ENCODE measurements around the gene MAP1LC3B2.

Gene MAP1LC3B2

DNA sequence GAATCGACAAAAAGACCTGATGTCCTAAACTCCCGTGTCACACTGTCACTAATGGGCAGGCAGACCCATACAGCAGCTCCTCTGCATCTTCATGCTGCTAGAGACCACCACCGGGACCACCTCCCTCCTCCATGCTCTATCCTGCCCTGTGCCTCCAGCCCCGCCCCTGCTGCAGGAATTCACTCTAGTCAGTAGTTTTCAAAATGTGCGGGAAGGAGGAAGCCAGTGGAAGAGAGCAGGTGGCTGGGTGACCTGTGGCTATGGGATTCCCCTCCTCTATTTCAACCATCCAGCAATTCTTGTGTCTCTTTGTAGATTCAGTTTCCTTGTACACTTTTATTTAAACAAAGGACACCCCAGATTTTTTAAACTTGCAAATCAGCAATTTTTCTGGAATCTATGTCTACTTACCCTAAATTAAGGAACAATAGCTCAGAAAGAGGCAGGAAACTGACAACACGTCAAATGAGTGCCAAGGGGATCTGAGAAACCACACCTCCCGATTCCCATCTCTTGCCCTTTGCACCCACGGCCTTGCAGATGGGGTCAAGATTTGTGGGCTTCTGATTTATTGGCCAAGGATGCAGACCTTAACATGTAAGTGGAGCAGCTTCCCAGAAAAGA is 20.4 kb upstream of the MAP1LC3B2 start:
- DNase-seq = no peak

DNA sequence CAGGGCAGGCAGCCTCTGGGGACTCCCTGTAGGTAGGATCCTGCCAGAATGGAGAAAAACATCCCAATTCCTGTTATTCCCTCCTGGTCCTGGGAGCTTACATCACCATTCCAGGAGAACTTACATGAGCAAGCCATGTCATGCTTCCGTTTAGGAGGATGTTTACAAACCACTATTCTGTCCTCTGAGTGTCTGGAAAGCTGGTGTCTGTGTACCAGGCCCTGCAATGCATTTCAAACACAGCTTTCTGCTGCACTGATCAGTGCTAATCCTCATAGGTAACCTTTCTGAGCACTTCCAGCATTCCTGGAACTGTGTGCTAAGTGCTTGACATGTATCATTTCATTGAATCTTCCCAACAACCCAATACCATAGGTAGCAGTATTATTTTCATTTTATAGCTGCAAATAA is 19.8 kb upstream of the MAP1LC3B2 start:
- DNase-seq = no peak

DNA sequence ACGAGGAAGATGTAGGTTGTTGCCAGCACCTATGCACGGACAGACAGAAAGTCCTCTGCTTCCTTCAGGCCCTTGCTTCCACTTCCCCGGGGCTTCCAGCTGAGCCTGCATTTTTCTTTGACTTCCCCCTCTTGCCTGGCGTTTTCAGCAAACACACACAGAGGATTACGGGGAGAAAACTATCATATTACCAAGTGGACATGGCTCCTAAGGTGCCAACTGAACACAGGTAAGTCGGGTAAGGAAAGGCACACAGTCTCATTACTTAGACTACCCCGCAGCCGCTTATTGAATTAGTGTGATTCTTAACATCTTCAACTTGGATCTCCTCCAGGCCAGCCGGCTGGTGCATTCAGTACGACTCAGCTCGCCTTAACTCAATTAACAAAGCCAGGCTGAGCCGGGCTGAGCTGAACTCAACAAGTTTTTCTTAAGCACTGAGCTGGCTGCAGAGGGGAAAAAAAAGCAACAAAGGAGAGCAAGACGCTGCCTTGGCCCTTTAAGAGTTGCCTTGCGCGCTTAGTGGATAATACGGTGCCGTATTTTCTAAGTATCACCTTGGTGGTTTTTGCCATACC is 19.2 kb upstream of the MAP1LC3B2 start:
- DNase-seq = no peak

DNA sequence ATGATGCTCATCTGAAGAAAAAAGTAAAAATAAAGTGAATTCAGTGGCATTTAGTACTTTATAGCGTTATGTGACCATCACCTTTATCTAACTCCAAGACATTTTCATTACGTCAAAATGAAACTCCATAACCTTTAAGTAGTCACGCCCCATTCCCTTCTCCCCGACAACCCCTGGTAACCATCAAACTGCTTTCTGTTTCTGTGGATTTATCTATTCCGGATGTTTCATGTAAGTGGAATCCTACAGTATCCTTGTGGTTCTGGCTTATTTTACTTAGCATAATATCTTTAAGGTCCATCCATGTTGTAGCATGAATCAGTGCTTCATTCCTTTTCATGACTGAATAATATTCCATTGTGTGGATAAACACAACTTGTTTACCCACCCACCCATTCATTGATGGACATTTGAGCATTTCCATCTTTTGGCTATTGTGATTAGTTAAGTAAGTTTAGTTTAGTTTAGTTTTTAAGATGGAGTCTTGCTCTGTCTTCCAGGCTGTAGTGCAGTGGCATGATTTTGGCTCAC is 18.5 kb upstream of the MAP1LC3B2 start:
- DNase-seq = no peak

DNA sequence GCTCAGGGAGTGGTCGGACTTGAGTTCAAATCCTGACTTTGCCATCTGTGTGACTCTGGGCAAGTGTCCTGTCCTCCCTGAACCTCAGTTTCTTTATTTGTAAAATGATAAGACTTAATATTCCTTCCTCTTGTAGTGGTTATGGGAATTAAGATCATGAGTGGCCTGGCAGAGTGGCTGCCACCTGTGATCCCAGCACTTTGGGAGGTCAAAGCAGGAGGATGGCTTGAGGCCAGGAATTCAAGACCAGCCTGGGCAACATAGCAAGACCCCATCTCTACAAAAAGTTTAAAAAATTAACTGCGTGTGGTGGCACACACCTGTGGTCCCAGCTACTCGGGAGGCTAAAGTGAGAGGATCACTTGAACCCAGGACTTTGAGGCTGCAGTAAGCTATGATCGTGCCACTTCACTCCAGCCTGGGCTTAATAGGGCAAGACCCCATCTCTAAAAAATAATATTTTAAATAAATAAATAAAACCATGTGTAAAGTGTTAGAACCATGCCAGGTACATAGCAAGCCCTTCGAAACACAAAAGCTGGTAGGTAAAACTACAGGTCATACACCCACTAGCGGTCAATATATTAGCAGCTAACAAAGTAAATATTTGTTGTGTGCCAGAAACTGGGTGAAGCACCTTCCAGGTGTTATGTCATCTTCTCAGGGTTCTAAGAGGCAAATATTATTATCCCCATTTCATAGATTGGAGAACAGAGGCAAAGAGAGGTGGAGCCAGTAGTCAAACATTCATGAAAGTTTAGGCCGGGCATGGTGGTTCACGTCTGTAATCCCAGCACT is 17.4 kb upstream of the MAP1LC3B2 start:
- DNase-seq = no peak

DNA sequence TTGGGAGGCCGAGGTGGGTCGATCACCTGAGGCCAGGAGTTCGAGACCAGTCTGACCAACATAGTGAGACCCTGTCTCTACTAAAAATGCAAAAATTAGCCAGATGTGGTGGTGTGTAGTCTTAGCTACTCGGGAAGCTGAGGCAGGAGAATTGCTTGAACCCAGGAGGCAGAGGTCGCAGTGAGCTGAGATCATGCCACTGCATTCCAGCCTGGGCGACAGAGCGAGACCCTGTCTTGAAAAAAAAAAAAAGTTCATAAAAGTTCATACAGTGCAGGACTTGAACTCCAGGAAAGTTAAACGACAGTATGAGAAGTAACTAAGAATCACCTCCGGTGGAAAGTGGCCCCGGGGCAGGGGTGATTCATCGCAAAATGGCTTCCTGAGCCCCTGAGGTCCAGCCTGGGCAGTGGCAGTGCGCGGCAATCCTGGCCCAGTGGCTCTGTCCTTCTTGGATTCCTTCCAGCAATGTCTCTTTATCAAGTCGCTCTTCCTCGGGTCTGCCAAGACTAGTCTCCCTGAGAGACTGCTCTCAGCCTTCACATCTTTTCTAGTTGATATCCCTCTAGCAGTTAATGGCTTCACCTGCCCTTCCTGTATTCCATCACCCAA is 16.7 kb upstream of the MAP1LC3B2 start:
- no peak for DNase-seq

DNA sequence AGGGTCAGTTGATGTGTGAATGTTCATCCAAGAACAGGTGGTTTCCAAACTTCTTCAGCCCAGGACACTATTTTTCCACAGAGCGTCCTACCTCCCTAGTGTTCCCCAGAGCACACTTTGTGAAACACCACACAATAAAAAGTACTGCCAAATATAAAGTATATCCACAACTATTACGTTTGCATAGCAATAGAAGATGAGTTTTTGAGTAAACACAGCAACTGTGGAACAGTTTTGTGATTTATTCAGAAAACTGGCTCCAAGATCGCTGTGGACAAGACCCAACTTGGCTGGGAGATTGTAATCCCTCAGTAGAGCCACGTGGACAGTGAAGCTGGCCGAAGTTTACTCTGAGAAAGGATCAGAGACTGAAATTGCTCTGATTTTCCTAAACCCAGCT is 14.5 kb upstream of the MAP1LC3B2 start:
- DNase-seq = no peak

DNA sequence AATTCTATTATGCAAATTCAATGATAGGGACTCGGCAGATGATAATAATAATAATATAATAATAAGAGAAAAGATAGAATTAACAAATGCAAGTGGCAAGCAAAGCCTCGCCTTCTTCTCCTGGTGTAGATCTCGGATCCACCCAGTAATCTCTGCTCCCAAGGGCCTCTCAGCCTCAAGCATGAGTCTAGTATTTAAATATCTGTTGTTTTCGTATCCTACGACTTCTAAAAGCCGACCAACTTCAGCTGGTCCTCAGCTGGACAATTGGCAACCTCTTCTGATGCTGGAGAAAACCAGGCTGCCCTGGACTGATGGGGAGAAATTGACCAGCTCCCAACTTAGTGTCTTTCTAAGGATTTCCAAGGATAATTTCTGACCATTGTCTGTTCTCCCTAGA is 14.0 kb upstream of the MAP1LC3B2 start:
- no peak for DNase-seq

DNA sequence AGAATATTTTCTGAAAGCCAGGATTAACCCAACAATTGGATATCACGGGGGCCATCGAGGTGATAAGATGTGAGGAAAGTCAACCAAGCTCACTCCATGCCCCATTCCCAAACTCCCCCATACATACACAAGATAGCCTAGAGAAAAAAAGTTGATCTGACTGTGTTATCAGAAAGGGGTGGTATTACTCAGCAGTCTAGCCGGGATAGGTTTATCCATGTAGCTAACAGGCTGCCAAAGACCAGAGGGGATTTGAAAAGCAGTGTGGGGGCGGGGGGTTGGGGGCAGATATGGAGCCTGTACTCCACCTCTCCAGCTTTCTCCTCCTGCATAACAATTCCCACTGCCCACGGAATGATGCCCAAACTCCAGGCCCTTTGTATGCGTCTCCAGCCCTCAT is 13.2 kb upstream of the MAP1LC3B2 start:
- no peak for DNase-seq

DNA sequence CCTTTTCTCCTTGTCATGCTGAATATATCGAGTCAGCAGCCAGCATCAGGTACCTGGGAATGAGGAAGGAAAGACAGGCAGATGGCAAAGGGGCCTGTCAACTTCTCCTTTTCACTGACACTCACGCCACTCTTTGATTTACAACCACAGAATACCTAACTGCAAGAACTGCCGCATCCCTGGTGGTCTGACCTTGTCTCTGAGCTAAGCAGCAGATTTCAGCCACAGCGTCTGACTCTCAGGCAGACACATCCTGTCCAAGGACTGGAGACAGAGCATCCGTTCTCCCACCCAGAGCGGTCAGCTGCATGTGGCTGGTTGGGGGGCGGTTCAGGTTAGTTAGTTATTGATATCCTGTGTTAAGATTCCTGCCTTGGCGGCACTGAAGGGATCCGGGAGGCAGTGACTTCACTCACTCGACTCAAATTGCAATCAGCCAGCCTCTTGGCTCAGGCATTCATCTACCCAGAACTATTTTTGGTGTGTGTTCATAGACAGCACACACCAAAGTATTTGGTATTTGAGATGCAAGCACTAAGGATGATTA is 11.2 kb upstream of the MAP1LC3B2 start:
- no peak for DNase-seq

DNA sequence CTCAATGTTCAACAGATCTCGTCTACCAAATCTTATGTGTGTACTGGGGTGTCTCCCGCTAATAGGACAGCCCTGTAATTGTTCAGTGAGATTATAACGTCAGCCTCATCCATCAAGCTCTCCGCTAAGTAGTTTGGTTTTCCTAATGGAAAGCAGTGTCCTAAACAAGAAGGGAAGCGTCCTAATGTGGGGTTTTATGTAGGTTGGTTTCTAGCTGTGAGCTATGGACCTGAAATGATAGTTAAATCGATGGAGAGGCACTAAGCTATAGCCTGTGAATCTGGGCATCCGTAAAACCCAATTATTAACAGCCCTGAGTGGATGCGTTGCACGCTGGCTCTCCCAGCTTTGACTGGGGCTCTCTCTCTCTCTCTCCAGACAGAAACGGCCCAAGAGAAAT is 9.2 kb upstream of the MAP1LC3B2 start:
- DNase-seq = no peak

DNA sequence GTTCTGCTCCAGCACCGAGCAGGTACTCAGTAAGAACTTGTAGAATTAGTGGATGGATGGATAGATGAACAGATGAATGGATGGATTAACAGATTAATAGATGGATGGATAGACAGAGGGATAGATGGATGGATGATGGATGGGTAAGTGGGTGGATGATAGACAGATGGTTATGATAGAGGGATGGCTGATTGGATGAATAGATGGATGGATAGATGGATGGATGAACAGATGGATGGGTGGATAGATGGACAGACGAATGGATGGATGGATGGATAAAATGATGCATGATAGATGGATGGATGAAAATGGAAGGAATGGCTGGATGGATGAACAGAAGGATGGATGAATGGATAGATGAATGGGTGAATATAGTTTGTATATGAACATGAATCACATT is 8.0 kb upstream of the MAP1LC3B2 start:
- DNase-seq = no peak

DNA sequence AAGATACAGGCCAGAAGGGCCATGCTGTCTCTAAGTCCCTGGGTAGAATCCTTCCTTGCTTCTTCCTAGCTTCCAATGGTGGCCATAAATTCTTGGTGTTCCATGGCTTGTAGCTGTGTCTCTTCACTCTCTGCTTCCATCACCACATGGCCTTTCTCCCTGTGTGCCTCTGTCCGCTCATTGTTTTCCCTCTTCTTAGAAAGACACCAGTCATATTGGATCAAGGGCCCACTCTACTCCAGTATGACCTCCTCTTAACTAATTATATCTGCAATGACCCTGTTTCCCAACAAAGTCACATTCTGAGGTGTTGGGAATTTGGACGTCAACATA is 7.6 kb upstream of the MAP1LC3B2 start:
- DNase-seq = no peak

DNA sequence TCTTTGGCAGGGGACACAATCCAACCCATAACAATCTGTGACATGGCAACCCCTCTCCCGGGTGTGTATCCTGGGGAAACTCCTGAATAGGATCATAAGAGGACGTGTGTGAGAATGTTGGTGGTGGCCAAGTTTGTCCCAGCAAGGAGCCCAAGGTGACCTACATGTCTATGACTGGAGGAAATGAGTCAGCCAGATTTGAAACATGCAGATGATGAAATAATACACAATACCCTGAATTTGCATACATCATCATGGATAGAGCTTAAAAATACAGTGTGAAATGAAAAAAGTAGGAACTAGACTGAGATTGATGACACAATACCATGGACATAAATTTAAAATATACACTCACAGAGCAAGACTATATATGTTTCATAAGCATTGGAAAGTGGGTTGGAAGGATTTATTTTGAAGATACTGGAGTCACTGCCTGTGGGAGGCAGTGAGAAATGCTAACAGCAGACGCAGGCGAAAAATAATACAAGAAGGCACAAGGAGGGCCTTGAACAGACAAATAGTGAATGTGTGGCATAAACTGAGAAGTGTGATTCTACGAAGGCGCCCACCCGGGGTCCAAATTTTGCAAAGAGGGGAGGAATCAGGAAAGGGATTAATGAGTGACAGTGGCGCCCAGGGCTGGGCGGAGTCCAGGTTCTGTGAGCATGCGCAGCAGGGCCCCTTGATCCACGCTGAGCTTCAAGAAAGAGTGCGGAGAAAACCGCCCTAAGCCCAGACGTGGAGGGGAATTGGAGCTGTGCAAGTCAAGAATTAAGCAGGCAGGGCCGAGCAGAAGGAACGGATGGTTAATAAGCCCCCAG is 7.0 kb upstream of the MAP1LC3B2 start:
- DNase-seq = no peak

DNA sequence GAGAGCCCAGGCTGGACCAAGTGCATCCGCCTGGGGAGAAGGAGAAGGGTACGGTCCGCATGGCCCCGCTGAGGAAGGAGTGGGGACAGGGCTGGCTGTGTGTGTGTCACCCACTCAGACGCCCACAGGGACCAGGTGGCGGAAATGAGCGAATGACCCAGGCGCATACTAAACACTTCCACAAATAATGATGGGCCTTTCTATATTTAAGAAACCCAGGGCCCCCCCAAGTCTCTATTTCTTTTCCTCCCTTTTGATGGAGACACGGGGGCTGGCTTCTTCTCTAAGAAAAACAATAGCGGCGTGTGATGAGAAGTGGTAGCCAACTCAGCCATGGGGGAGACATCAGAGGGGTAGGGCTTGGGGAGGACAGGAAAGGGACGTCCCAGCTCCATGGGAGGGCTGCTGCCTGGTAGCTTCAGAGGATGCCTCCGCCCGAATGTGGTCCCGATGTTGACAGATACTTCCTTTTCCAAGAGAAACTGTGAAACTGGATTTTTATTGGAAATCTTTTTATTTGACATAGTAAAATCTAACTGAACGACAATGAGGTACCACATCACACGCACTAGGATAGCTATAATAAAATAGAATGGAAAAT is 6.3 kb upstream of the MAP1LC3B2 start:
- no peak for DNase-seq

DNA sequence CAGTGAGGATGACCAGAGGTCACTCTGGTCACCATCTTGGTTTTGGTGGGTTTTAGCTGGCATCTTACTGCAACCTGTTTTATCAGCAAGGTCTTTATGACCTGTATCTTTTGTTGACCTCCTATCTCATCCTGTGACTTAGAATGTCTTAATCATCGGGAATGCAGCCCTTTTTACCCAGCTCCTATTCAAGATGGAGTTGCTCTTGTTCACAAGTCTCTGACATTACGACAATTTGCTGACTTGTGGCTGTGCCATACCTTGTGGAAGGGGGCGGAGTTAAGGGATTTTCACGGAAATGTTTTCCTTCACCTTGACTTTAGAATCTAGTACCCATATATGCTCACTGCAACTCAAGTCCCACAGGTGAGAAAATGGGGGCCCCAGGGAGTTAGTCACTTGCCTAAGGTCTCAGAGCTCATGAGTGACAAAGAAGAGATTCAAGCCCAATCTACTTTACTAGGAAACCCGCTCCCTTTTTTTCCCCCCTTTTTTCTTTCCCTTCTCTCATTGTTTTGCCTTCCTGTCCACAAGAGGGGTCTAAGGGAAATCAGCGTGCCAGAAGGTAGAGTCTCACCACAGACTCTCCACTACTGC is 2.7 kb upstream of the MAP1LC3B2 start:
- DNase-seq = no peak

DNA sequence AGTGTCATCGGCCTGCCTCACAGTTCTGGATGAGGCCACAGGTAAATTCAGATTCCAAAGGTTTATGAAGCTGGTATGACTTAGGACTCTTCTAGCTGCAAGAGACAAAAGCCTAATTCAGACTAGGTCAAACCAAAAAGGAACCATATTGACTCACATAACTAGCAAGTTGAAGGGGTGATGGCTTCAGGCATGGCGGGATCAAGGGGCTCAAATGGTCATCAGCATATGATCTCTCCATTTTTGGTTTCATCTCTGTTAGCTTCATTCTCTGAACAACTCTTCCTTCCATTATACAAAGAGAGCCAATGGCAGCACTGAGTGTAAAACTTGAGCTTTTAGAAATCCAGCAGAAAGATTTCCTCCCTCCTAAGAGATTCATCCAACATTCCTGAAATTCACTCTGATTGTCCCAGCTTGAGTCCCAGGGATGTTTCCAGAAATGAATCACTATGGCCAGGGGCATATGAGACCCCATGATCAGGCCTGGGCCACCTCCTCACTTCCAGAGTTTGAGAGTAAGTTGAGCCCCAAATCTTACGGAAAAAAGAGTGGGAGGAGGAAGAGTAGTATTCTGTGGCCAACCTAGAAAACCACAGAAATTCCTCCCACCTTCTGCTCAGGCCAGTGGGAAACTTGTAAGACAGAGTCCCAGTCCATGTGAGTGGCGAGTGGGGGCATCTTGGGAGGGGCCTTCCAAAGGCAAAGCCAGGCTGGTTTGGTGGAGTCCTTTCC is 2.0 kb upstream of the MAP1LC3B2 start:
- DNase-seq = no peak

DNA sequence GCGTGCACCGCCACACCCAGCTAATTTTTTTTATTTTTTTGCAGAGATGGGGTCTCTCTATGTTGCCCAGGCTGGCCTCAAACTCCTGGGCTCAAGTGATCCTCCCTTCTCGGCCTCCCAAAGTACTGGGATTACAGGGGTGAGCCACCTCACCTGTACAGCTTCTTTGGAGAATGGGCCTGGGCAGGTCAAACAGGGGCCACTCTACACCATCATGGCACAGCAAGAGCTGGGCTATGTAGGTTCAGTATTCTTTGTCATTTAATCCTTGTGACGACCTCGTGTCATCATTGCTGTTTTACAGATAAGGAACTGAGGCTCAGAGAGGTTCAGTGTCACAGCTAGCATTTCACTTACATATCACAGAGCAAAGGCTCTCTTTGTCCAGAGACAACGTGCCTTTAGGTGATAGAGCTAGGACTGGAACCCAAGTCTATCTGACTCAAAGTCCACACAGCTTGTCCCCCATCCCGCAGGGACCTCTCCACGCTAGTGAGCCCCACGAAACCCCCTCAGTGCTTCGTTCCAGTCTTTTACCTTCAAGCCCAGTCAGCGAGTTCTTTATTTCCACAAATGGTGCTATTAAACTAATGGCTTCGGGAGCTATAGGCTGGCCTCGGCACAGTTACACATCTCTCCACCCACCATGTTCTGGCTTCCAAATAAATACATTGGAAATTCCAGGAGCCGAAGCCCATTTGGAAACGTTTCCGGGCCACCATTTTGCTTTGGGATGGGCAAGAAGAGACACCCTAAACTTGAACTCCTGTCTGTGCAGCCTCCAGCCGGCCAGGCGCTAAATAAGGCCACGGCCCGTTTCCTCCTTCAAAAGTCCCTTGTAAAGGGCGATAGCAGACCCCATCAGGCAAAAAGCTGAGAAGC is 660 bp upstream of the MAP1LC3B2 start:
- DNase-seq = no peak

DNA sequence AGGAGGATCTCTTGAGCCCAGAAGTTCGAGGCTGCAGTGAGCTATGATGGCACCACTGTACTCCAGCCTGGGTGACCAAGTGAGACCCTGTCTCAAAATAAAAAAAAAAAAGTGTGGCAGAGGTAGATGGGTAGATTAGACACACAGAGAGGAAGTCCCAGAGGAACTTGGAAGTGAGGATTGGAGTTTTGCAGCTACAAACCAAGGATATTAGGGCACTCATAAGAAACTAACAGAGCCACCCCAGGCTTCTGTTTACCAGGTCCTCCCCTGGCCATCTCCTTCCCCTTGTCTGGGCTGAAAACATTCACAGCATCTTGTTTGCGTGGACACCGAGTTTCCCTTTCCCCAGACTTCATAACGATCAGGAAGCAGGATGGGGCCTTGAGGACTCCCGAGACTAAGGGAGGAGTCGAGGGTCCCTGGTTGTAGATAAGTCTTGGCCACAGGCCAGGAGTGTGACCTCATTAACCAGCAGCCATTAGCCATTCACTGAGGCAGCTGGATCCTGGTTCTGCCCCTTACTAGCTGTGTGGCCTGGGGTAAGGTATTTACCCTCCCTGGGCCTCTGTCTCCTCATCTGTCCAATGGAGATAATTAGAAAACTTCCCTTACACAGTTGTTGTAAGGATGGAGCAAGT is 2.1 kb downstream of the MAP1LC3B2 start:
- no peak for DNase-seq

DNA sequence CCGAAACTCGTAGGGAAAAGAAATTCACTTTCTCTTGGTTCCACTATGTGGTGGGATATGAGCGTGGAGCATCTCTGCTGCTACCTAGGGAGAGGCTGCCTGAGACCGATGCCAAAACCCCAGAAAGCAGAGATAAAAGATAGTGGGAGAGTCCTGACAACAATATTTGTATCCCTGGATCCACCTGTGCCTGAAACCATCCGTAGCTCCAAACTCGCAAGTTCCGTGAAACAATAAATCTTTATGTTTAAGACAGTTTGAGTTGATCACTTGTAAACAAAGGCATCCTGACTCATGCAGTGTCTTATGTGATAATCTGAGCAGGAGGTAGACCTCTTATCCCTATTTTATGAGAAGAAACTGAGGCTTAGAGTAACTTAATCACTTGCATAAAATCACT is 2.9 kb downstream of the MAP1LC3B2 start:
- no peak for DNase-seq

Measured in COR-L47 (cell line).